Measurements from ENCODE around the gene GRHL3. TPM values are rescaled to one million over a fixed set of nuclear protein-coding genes. Genes with fewer than 3 reads are reported as not detected.

Gene GRHL3
- total RNA-seq, 1 donor from 2014 or later: 9.9 TPM

GRCh38 chr1:24293392-24294227, 25.5 kb upstream of the GRHL3 start:
- no peak for TF ChIP-seq CTCF (conservative IDR thresholded peaks at IDR 0.05; ENCODE audit: low read depth, low read length)
- H3K4me3 ChIP-seq (ENCODE audit: low read depth, low read length): no peak overlapping the region
- no peak for DNase-seq (ENCODE audit: low read depth)

- peak; percentile 97 for DNase-seq (ENCODE audit: low read depth)
- no peak for TF ChIP-seq CTCF (conservative IDR thresholded peaks at IDR 0.05; ENCODE audit: low read depth, low read length)
- peak overlapping the region; percentile 10 for H3K4me3 ChIP-seq (ENCODE audit: low read depth, low read length)
Observed at GRCh38 chr1:24294228-24294672, 24.9 kb upstream of the GRHL3 start.

GRCh38 chr1:24294716-24295371, 24.3 kb upstream of the GRHL3 start:
- H3K4me3 ChIP-seq (ENCODE audit: low read depth, low read length): peak overlapping the region; percentile 10
- peak; percentile 27 for TF ChIP-seq CTCF (conservative IDR thresholded peaks at IDR 0.05; ENCODE audit: low read depth, low read length)
- peak; percentile 93 for DNase-seq (ENCODE audit: low read depth)

GRCh38 chr1:24295535-24295934, 23.6 kb upstream of the GRHL3 start:
- no peak overlapping the region for H3K4me3 ChIP-seq (ENCODE audit: low read depth, low read length)
- TF ChIP-seq CTCF (conservative IDR thresholded peaks at IDR 0.05; ENCODE audit: low read depth, low read length): no peak
- DNase-seq (ENCODE audit: low read depth): no peak

GRCh38 chr1:24297187-24297851, 21.8 kb upstream of the GRHL3 start:
- DNase-seq (ENCODE audit: low read depth): no peak
- TF ChIP-seq CTCF (conservative IDR thresholded peaks at IDR 0.05; ENCODE audit: low read depth, low read length): no peak
- H3K4me3 ChIP-seq (ENCODE audit: low read depth, low read length): no peak overlapping the region

GRCh38 chr1:24297852-24298232, 21.3 kb upstream of the GRHL3 start:
- no peak for TF ChIP-seq CTCF (conservative IDR thresholded peaks at IDR 0.05; ENCODE audit: low read depth, low read length)
- no peak for DNase-seq (ENCODE audit: low read depth)
- no peak overlapping the region for H3K4me3 ChIP-seq (ENCODE audit: low read depth, low read length)

Data from epithelial cell of proximal tubule (primary cell).